Lower leg skin (tissue), 4 donors: ENCODE data around the gene NR2E1. TPM values are rescaled to one million over a fixed set of nuclear protein-coding genes. Genes with fewer than 3 reads are reported as not detected.

Experiments used
- DNase-seq, 2 donors: peaks; one replicate each; pipeline ENCODE4 v3.0.0-alpha.2; 2019; ENCODE audit warnings: low spot score in 2 of 2
- H3K4me3 ChIP-seq: fragments of 200-600 bp; sonication (generic); 2 replicates; pipeline ENCODE4 v1.5.1; 2017; ENCODE audit warnings: mild to moderate bottlenecking, low read depth; ENCODE audit not compliant: poor library complexity, severe bottlenecking
- CTCF ChIP-seq, 3 donors: fragments of 450-650 bp; IDR thresholded peaks; one replicate each; pipeline ENCODE4 v1.5.1; 2016; ENCODE audit warnings: antibody characterized with exemption in 3 of 3, mild to moderate bottlenecking in 3 of 3, moderate library complexity in 2 of 3
- POLR2A ChIP-seq, 2 donors: fragments of 450-650 bp; IDR thresholded peaks; one replicate each; pipeline ENCODE4 v1.6.1; 2016 to 2017; ENCODE audit warnings: antibody characterized with exemption in 2 of 2, mild to moderate bottlenecking in 1 of 2, moderate library complexity in 1 of 2
- WGBS, 2 donors: methylation state at CpG; one replicate each; pipeline ENCODE4 v1.1.5; 2018; 5-methylcytosine and 5-hydroxymethylcytosine counted together
- intact Hi-C: fragments of 100-400 bp; cut with DNase I; formaldehyde crosslinking; loops from one replicate; pipeline ENCODE4 v1.15.0; 2023; ENCODE audit warnings: low total_unique reads
- total RNA-seq, 4 donors: library from RNA; depleted of rRNA; stranded (reverse); fragments of >200 nt; gene quantifications; one replicate each; pipeline ENCODE4 v1.1.0, GENCODE V29; 2016

Gene NR2E1
- total RNA-seq, 4 donors from 2014 or later = not detected

DNA sequence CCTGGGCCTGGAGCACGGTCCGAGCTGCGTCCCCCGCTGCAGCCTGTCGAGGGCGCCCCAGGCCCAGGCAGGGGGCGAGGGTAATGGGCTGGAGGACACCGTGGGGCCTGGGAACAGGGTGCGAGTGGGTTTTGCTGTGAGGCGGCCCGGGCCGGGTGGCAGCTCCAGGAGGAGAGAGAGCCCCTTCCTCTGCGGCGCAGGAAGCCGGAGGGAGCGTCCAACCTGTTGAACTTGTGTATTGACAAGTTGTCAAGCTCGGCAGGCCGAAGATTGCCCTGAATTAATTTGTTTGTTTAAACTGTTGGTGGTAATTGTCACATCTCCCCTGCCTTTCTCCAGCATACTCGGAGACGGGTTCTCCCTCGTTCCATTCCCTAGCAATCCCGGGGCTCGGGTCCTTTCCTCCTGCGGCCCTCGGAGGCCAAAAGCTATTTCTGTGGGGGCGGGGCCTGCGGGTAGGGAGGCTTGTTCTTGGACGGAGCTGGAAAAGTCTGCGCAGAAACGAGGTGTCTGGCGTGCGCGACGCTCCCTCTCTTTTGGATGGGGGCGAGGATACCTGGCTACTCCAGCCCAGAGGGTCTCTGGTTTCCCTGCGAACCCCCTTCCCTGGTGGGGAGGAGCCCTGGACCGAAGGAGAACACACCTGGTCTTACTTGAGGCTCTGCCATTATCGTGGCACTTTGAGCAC is 9.9 kb downstream of the NR2E1 start:
- no peak overlapping the region for H3K4me3 ChIP-seq
- intact Hi-C loops = no loop called here
- TF ChIP-seq POLR2A (IDR thresholded peaks at IDR 0.05) (no peak), CTCF (IDR thresholded peaks at IDR 0.05) (no peak)
- no peak for DNase-seq
- 1 to 3% methylated on average over 32 to 33 of the region's 38 CpGs for WGBS, 2 donors

DNA sequence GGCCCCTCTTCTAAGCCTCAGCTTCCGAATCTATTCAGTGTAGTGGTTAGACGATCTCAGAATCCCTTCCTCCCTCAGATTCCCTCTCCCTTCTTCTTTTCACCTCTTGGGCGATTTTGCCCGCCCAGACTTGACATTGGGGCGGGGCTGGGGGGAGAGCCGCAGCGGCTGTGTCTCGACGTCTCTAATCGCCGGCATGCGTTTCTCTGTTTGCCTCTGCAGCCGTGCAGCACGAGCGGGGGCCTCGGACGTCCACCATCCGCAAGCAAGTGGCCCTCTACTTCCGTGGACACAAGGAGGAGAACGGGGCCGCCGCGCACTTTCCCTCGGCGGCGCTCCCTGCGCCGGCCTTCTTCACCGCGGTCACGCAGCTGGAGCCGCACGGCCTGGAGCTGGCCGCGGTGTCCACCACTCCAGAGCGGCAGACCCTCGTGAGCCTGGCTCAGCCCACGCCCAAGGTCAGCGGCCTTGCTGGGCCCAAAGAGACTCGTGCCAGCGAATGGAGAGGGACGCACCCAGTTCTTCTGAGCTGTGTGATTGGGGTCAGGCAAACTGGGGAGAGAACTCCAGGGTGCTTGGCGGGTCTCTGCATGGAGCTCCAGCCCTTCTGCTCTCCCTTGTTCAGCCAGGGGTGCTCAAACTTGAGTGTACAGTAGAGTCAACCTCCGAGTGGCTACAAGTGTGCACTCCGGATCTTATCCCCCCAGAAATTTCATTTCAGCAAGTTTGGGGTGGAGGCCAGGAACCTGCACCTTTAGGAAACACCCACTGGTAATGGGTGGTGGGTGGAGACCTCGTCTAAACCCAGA is 10.7 kb downstream of the NR2E1 start:
- intact Hi-C loops = no loop called here
- 13% methylated on average over 28 to 32 of the region's 46 CpGs for WGBS, 2 donors
- no peak for DNase-seq
- no peak overlapping the region for H3K4me3 ChIP-seq
- no peak for TF ChIP-seq CTCF (IDR thresholded peaks at IDR 0.05)
- no peak for TF ChIP-seq POLR2A (IDR thresholded peaks at IDR 0.05)

DNA sequence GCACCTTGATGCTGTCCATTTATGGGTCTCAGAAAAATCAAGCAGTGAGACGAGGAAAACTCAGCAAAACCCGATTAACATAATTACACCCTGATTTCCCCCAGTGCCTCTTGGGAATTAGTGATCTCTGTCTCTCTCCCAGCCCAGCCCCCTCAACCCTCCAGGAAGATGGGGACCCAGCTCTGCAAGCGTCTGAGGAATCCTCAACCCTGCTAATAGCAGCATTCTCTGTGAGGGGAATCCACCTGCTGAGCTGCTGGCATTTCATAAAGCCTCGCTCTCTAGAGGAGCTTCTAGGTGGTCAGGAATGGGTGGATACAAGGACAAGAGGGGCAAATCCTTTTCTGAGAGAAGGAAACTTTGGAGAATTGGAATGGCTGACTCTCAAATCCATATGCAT is 13.9 kb downstream of the NR2E1 start:
- intact Hi-C loops = no loop called here
- no peak overlapping the region for H3K4me3 ChIP-seq
- WGBS, 2 donors = 28 to 35% methylated on average over 4 of the region's 4 CpGs
- no peak for TF ChIP-seq POLR2A (IDR thresholded peaks at IDR 0.05)
- no peak for TF ChIP-seq CTCF (IDR thresholded peaks at IDR 0.05)
- no peak for DNase-seq

GRCh38 chr6:108180266-108180665 is 14.4 kb downstream of the NR2E1 start:
- no peak for DNase-seq
- TF ChIP-seq CTCF (IDR thresholded peaks at IDR 0.05) (no peak), POLR2A (IDR thresholded peaks at IDR 0.05) (no peak)
- H3K4me3 ChIP-seq = no peak overlapping the region
- intact Hi-C loops = no loop called here
- WGBS, 2 donors = 27 to 38% methylated on average over 1 of the region's 1 CpG

DNA sequence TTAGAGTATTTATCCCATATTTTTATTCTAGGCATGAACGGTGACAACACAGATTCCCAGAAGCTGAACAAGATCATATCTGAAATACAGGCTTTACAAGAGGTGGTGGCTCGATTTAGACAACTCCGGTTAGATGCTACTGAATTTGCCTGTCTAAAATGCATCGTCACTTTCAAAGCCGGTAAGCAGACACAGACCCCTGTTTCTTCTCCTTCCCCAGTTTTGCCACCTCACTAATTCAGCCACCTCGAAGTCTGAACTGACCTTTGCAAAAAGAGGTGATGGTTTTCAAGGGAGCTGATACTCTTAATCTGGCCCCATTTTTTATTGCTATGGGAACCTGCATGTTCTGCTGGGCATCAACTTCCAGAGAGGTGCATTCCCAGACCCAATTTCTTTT is 15.0 kb downstream of the NR2E1 start:
- DNase-seq = no peak
- WGBS, 2 donors = 61 to 64% methylated on average over 6 of the region's 6 CpGs
- intact Hi-C loops = no loop called here
- no peak overlapping the region for H3K4me3 ChIP-seq
- TF ChIP-seq POLR2A (IDR thresholded peaks at IDR 0.05) (no peak), CTCF (IDR thresholded peaks at IDR 0.05) (no peak)
